ENCODE measurements around the gene BHLHA15.

DNA sequence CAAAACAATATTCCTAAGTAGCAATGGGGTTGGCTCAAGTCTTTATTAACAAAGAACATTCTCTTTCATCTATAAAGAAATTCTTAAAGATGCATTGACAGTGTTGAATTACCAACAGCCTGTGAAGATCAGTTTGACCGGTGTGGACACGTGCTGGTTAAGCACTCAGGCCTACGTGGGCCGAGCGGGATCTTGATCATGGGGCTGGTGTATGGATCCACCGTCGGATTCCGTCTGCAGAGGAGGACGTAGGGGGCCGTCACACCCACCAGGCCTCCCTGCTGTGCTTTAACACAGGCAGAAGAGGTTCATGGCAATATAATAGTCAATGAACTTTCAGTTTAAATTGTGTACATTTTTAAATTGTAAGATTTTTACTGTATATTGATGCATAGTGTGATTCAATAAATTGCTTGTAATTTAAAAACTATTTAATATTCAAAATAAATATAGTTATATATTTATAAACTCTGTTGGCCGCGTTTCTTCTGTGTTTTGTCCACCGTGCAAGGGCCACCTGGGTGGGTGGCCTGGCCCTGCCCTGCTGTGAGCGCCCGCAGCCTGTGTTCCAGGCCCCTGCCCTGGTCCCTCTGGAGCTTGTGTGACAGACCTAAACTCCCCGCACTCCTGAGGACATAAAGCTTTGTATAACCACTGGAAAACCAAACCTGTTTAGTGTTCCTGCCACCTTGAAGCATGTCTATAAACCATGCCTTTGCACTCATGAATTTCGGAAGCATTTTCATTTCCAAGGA lies 1.9 kb upstream of the BHLHA15 start:
- TF ChIP-seq, protein P1, sequence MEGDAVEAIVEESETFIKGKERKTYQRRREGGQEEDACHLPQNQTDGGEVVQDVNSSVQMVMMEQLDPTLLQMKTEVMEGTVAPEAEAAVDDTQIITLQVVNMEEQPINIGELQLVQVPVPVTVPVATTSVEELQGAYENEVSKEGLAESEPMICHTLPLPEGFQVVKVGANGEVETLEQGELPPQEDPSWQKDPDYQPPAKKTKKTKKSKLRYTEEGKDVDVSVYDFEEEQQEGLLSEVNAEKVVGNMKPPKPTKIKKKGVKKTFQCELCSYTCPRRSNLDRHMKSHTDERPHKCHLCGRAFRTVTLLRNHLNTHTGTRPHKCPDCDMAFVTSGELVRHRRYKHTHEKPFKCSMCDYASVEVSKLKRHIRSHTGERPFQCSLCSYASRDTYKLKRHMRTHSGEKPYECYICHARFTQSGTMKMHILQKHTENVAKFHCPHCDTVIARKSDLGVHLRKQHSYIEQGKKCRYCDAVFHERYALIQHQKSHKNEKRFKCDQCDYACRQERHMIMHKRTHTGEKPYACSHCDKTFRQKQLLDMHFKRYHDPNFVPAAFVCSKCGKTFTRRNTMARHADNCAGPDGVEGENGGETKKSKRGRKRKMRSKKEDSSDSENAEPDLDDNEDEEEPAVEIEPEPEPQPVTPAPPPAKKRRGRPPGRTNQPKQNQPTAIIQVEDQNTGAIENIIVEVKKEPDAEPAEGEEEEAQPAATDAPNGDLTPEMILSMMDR (IDR thresholded peaks at IDR 0.05; ENCODE audit: insufficient read depth, low read length, poor library complexity, severe bottlenecking), result no peak
- no peak for TF ChIP-seq EZH2phosphoT487 (conservative IDR thresholded peaks at IDR 0.05; ENCODE audit: low read length)
